K562 (cell line): ENCODE data around the gene PCDH8. TPM values are rescaled to one million over a fixed set of nuclear protein-coding genes. Genes with fewer than 3 reads are reported as not detected.

Experiments
- ATAC-seq: fragments of 200-7000 bp; cut with Tn5 transposase; 3 replicates; pipeline ENCODE4 v1.9.1; 2020; ENCODE audit warnings: moderate library complexity
- BruUV-seq: library from RNA; stranded (reverse); fragments of 400-500 nt; replicated peaks from 2 replicates; lab custom pipeline; 2021; lab: Mats Ljungman, UMichigan
- CTCF ChIA-PET: fragments of 300-600 bp; formaldehyde crosslinking; extraction: SDS; loops from one replicate; lab custom pipeline; 2021; ENCODE audit warnings: low intra/inter-chr PET ratio; lab: Yijun Ruan, JAX
- POLR2A ChIA-PET: fragments of 300-600, 350-650 bp; sonication (Branson Sonifier 250); formaldehyde crosslinking; extraction: SDS; loops from one replicate; lab custom pipeline; 2021; ENCODE audit warnings: antibody characterized with exemption, inconsistent platforms; lab: Yijun Ruan, JAX
- DNase-seq, 4 experiments: peaks; one replicate each; pipeline versions ENCODE4 v3.0.0 to v3.0.0-alpha.2; 2011 to 2018; ENCODE audit warnings: low spot score in 3 of 4, mixed read lengths in 3 of 4; ENCODE audit errors: extremely low read depth in 1 of 4
- FAIRE-seq: peaks from 2 replicates; lab custom pipeline; 2011; peaks lifted over from hg19 to GRCh38; lab: Jason Lieb, UNC
- H2AFZ ChIP-seq: 2 replicates; pipeline ENCODE4 v1.6.0; 2011; ENCODE audit warnings: low read depth, low read length, control low read depth, inconsistent platforms
- H3K27ac ChIP-seq: fragments of 200-600 bp; 3 replicates; pipeline ENCODE4 v1.8.0; 2011; ENCODE audit warnings: low read depth, mild to moderate bottlenecking, control low read depth, inconsistent platforms, low read length, moderate library complexity, mixed read lengths; ENCODE audit errors: extremely low read depth
- H3K27me3 ChIP-seq, 2 experiments: fragments of 300-600 bp in 1 of 2; 2 replicates in 1 of 2; 3 replicates in 1 of 2; pipeline versions ENCODE4 v1.6.0 to v1.8.0; 2011; ENCODE audit warnings: inconsistent platforms in 2 of 2, low read length in 2 of 2, mild to moderate bottlenecking in 1 of 2, mixed read lengths in 1 of 2, moderate library complexity in 1 of 2; ENCODE audit not compliant: control insufficient read depth in 2 of 2, insufficient read depth in 2 of 2
- H3K36me3 ChIP-seq: fragments of 300-600 bp; 3 replicates; pipeline ENCODE4 v1.8.0; 2011; ENCODE audit warnings: mild to moderate bottlenecking, low read length, inconsistent platforms; ENCODE audit not compliant: control insufficient read depth, insufficient read depth
- H3K4me1 ChIP-seq, 2 experiments: fragments of 200-600 bp in 1 of 2; replicated peaks in 1 of 2; 2 replicates in 1 of 2; 3 replicates in 1 of 2; pipeline versions ENCODE4 v1.5.1 to v1.8.0; 2011; ENCODE audit warnings: inconsistent platforms in 2 of 2, low read length in 2 of 2, mild to moderate bottlenecking in 1 of 2, mixed read lengths in 1 of 2, moderate library complexity in 1 of 2; ENCODE audit not compliant: control insufficient read depth in 2 of 2, insufficient read depth in 2 of 2
- H3K4me2 ChIP-seq: 2 replicates; pipeline ENCODE4 v1.6.1; 2011; ENCODE audit warnings: low read length, control low read depth, inconsistent platforms, mixed read lengths; ENCODE audit not compliant: insufficient read depth
- H3K4me3 ChIP-seq: fragments of 200-600 bp; sonication (generic), shearing (Covaris generic); 2 replicates; pipeline ENCODE4 v1.5.1; 2016; ENCODE audit warnings: control low read depth, inconsistent platforms
- H3K79me2 ChIP-seq: fragments of 200-600 bp; 3 replicates; pipeline ENCODE4 v1.8.0; 2011; ENCODE audit warnings: low read length, inconsistent platforms; ENCODE audit not compliant: control insufficient read depth, insufficient read depth
- H3K9ac ChIP-seq, 2 experiments: 2 replicates each; pipeline versions ENCODE4 v1.6.0 to v1.6.1; 2011; ENCODE audit warnings: low read depth in 2 of 2, low read length in 2 of 2, control low read depth in 1 of 2, inconsistent platforms in 1 of 2, mild to moderate bottlenecking in 1 of 2, mixed read lengths in 1 of 2; ENCODE audit not compliant: insufficient read depth in 1 of 2
- H3K9me1 ChIP-seq: one replicate; pipeline ENCODE4 v1.6.0; 2011; ENCODE audit warnings: inconsistent platforms, mild to moderate bottlenecking, low read length, moderate library complexity; ENCODE audit not compliant: control insufficient read depth, insufficient read depth
- H3K9me3 ChIP-seq: replicated peaks from 2 replicates; pipeline ENCODE4 v1.5.1; 2011; ENCODE audit warnings: low read depth, low read length, inconsistent platforms; ENCODE audit not compliant: control insufficient read depth, insufficient read depth
- H4K20me1 ChIP-seq: replicated peaks from 2 replicates; pipeline ENCODE4 v1.6.1; 2011; ENCODE audit warnings: low read length, inconsistent platforms, mixed read lengths; ENCODE audit not compliant: control insufficient read depth, insufficient read depth
- EHMT2 ChIP-seq: fragments of 450-650 bp; IDR thresholded peaks from 2 replicates; pipeline ENCODE4 v1.6.1; 2018; ENCODE audit warnings: antibody characterized with exemption
- PRDM10 ChIP-seq: fragments of 450-650 bp; IDR thresholded peaks from 2 replicates; pipeline ENCODE4 v1.6.1; 2018; ENCODE audit not compliant: partially characterized antibody
- SMAD2 ChIP-seq: fragments of 150-350 bp; IDR thresholded peaks from 2 replicates; pipeline ENCODE4 v1.6.1; 2014; ENCODE audit warnings: low read depth, mild to moderate bottlenecking, low read length
- WGBS: fragments of 100-300 bp; shearing (Covaris generic); methylation state at CpG from one replicate; pipeline ENCODE4 v1.1.6; 2016; ENCODE audit warnings: low coverage, mixed read lengths; ENCODE audit not compliant: insufficient coverage; ENCODE audit errors: missing lambda C conversion rate; 5-methylcytosine and 5-hydroxymethylcytosine counted together
- in situ Hi-C: fragments of 300-500 bp; cut with MboI; formaldehyde crosslinking; loops from 4 replicates; pipeline ENCODE4 v1.15.0; 2018; ENCODE audit warnings: inconsistent platforms, mixed read lengths
- intact Hi-C: fragments of 100-400 bp; cut with micrococcal nuclease; formaldehyde crosslinking; loops from 2 replicates; pipeline ENCODE4 v1.14.2; 2022
- polyA plus RNA-seq, 8 experiments: library from polyadenylated mRNA; depleted of rRNA in 4 of 8; stranded (reverse) in 5 of 8; unstranded in 3 of 8; fragments of >200 nt; fragmentation: Nextera tagmentation in 2 of 8; fragmentation: Illumina TruSeq in 1 of 8; extraction: Ambion mirVana in 2 of 8; extraction: Trizol in 1 of 8; gene quantifications; 2 replicates each; pipeline versions ENCODE4 v1.2.1 to v1.2.3, GENCODE V29; 2011 to 2014; ENCODE audit warnings: inconsistent platforms in 1 of 8, missing spikeins in 1 of 8
- total RNA-seq, 7 experiments: library from RNA; depleted of rRNA in 6 of 7; stranded (reverse); fragments of >200 nt in 6 of 7; fragmentation: Illumina TruSeq in 2 of 7; extraction: Trizol in 2 of 7; gene quantifications; 2 replicates each; pipeline versions ENCODE4 v1.2.1 to v1.2.3, GENCODE V29; 2011 to 2021; ENCODE audit warnings: low replicate concordance in 1 of 7

The PCDH8 gene
- total and polyA plus RNA-seq, 9 of the 15 experiments (the other 6 are each of a cell fraction or from before 2014, with no cell fraction given) = not detected

GRCh38 chr13:52804202-52804641, 44.2 kb downstream of the PCDH8 start (continued):
- no peak for TF ChIP-seq SMAD2

- POLR2A ChIA-PET = no interaction called here
- no peak for FAIRE-seq
- CTCF ChIA-PET = no interaction called here
- 0% methylated on average over 5 of the region's 5 CpGs for WGBS
- Histone ChIP-seq H3K79me2 (no peaks in the 10 kb centered on the region), H3K27me3 (peaks cover 0 to 7% of the 10 kb centered on the region in 2 experiments; a peak in 1 of 5 replicates), H4K20me1 (no peaks in the 10 kb centered on the region), H3K4me3 (no peak overlapping the region), H3K9ac (no peak overlapping the region), H2AFZ (no peak overlapping the region), H3K4me1 (no peaks in the 10 kb centered on the region), H3K9me3 (no peaks in the 10 kb centered on the region), H3K9me1 (no peaks in the 10 kb centered on the region), H3K4me2 (no peak overlapping the region), H3K36me3 (no peaks in the 10 kb centered on the region), H3K27ac (no peak overlapping the region)
- in situ Hi-C loops = loop anchor here (10.0 kb wide), 1 partner anchor 186 kb away; no protein-coding TSS in a partner anchor
- no TSS peak for BruUV-seq
- no peak for TF ChIP-seq EHMT2
- TF ChIP-seq PRDM10 = peak; percentile 83
- ATAC-seq = no peak
- no peak for DNase-seq
- intact Hi-C loops = no loop called here
These were observed 47.6 kb downstream of the PCDH8 start for GRCh38 chr13:52800856-52801255.
